CD4-positive, alpha-beta T cell (primary cell): ENCODE data around the gene ASXL1. TPM values are rescaled to one million over a fixed set of nuclear protein-coding genes. Genes with fewer than 3 reads are reported as not detected.

ENCODE experiments used
- ATAC-seq: fragments of 200-7000 bp; cut with Tn5 transposase; one replicate; pipeline ENCODE4 v1.10.0; 2022; ENCODE audit warnings: mild to moderate bottlenecking; ENCODE audit not compliant: poor library complexity
- CTCF ChIA-PET: fragments of 350-600 bp; sonication (Branson Sonifier 250); formaldehyde crosslinking; loops from one replicate; lab custom pipeline; 2021; ENCODE audit warnings: antibody characterized with exemption, inconsistent platforms; lab: Charles Lee
- POLR2A ChIA-PET: fragments of 350-600 bp; sonication (Branson Sonifier 250); formaldehyde crosslinking; loops from one replicate; lab custom pipeline; 2021; ENCODE audit warnings: antibody characterized with exemption, inconsistent platforms; lab: Charles Lee
- DNase-seq, 14 experiments: peaks; one replicate each; pipeline ENCODE4 v3.0.0-alpha.2; 2013 to 2020; ENCODE audit warnings: mixed read lengths in 2 of 14
- H3K27ac ChIP-seq, 2 donors: one replicate each; pipeline versions ENCODE4 v1.5.1 to v1.7.0; 2013; ENCODE audit warnings: low read length in 2 of 2, low read depth in 1 of 2, mild to moderate bottlenecking in 1 of 2
- H3K27me3 ChIP-seq, 2 experiments: 1 replicate in 1 of 2; 2 replicates in 1 of 2; pipeline versions ENCODE4 v1.6.1 to v1.7.0; 2013; ENCODE audit warnings: low read length in 2 of 2, control low read depth in 1 of 2, mild to moderate bottlenecking in 1 of 2, moderate library complexity in 1 of 2; ENCODE audit not compliant: insufficient read depth in 2 of 2, control insufficient read depth in 1 of 2
- H3K36me3 ChIP-seq: one replicate; pipeline ENCODE4 v1.6.1; 2013; ENCODE audit warnings: low read length, control low read depth; ENCODE audit not compliant: insufficient read depth
- H3K4me1 ChIP-seq: one replicate; pipeline ENCODE4 v1.6.1; 2013; ENCODE audit warnings: low read length, control low read depth; ENCODE audit not compliant: insufficient read depth
- H3K4me3 ChIP-seq: one replicate; pipeline ENCODE4 v1.5.1; 2013; ENCODE audit warnings: mild to moderate bottlenecking, low read length, moderate library complexity
- H3K9me3 ChIP-seq, 2 experiments: 1 replicate in 1 of 2; 2 replicates in 1 of 2; pipeline versions ENCODE4 v1.6.1 to v1.7.0; 2013; ENCODE audit warnings: low read length in 2 of 2, mild to moderate bottlenecking in 2 of 2, control low read depth in 1 of 2, moderate library complexity in 1 of 2; ENCODE audit not compliant: control insufficient read depth in 1 of 2, insufficient read depth in 1 of 2
- H3K27ac Mint-ChIP-seq: one replicate; pipeline ENCODE4 v1.8.0; 2020; ENCODE audit warnings: mixed read lengths
- H3K27me3 Mint-ChIP-seq: one replicate; pipeline ENCODE4 v1.8.0; 2021; ENCODE audit warnings: mixed read lengths
- H3K36me3 Mint-ChIP-seq: one replicate; pipeline ENCODE4 v1.8.0; 2021; ENCODE audit warnings: low read depth, mixed read lengths
- H3K4me1 Mint-ChIP-seq: one replicate; pipeline ENCODE4 v1.8.0; 2021; ENCODE audit warnings: low read depth, mixed read lengths
- H3K4me3 Mint-ChIP-seq: one replicate; pipeline ENCODE4 v1.8.0; 2020; ENCODE audit warnings: mild to moderate bottlenecking, mixed read lengths
- H3K9me3 Mint-ChIP-seq: one replicate; pipeline ENCODE4 v1.8.0; 2020; ENCODE audit warnings: mixed read lengths
- CTCF ChIP-seq: fragments of 200-600 bp; IDR thresholded peaks from one replicate; pipeline ENCODE4 v1.8.0; 2022; ENCODE audit warnings: antibody characterized with exemption, mild to moderate bottlenecking
- intact Hi-C, 2 experiments: fragments of 100-400 bp; cut with DNase I in 1 of 2; cut with micrococcal nuclease in 1 of 2; formaldehyde crosslinking; loops; one replicate each; pipeline versions ENCODE4 v1.15.1 to v1.9.0; 2023 to 2025; cut with DNase I, micrococcal nuclease
- total RNA-seq, 174 experiments: library from RNA in 2 of 174; stranded (reverse) in 2 of 174; gene quantifications; one replicate each; pipeline ENCODE4 v1.2.3 and lab custom pipeline; 2021 to 2026

The ASXL1 gene
- total RNA-seq, 2 experiments from 2014 or later = 213 to 222 TPM

GRCh38 chr20:32466739-32467505 is 108.8 kb downstream of the ASXL1 start:
- Histone ChIP-seq H3K4me1 (peaks cover 16% of the 10 kb centered on the region), H3K27me3 (no peaks in the 10 kb centered on the region), H3K36me3 (peaks cover 32% of the 10 kb centered on the region), H3K4me3 (no peak overlapping the region), H3K9me3 (no peaks in the 10 kb centered on the region), H3K27ac (peak overlapping the region in 1 of 2 donors; percentile 53)
- POLR2A ChIA-PET = interaction anchor here (0.7 kb wide), 1 partner anchor 14 kb away, joined by 3 read pairs; no protein-coding TSS in a partner anchor
- Mint-ChIP-seq H3K4me1 (no peaks in the 10 kb centered on the region), H3K27ac (peak overlapping the region; percentile 24), H3K27me3 (no peaks in the 10 kb centered on the region), H3K9me3 (no peaks in the 10 kb centered on the region), H3K36me3 (peaks cover 31% of the 10 kb centered on the region), H3K4me3 (no peak overlapping the region)
- DNase-seq (no peak), ATAC-seq (no peak)
- no peak for TF ChIP-seq CTCF
- CTCF ChIA-PET = no interaction called here
- intact Hi-C loops = no loop called here

GRCh38 chr20:32467506-32468312 is 109.6 kb downstream of the ASXL1 start:
- POLR2A ChIA-PET = interaction anchor here (0.7 kb wide), 1 partner anchor 13 kb away, joined by 3 read pairs; no protein-coding TSS in a partner anchor

GRCh38 chr20:32468313-32468640 is 110.1 kb downstream of the ASXL1 start:
- Mint-ChIP-seq H3K4me1 (no peaks in the 10 kb centered on the region), H3K27ac (no peak overlapping the region), H3K36me3 (peaks cover 22% of the 10 kb centered on the region), H3K4me3 (no peak overlapping the region), H3K9me3 (no peaks in the 10 kb centered on the region), H3K27me3 (no peaks in the 10 kb centered on the region)
- intact Hi-C loops = no loop called here
- no peak for TF ChIP-seq CTCF
- POLR2A ChIA-PET = no interaction called here
- Histone ChIP-seq H3K36me3 (peaks cover 35% of the 10 kb centered on the region), H3K9me3 (no peaks in the 10 kb centered on the region), H3K27me3 (no peaks in the 10 kb centered on the region), H3K4me3 (no peak overlapping the region), H3K27ac (peak overlapping the region in 1 of 2 donors; percentile 53), H3K4me1 (peaks cover 16% of the 10 kb centered on the region)
- DNase-seq = no peak
- ATAC-seq = no peak
- CTCF ChIA-PET = no interaction called here

More at GRCh38 chr20:32467506-32468312, 109.6 kb downstream of the ASXL1 start:
- no peak for TF ChIP-seq CTCF
- Histone ChIP-seq H3K27me3 (no peaks in the 10 kb centered on the region), H3K4me3 (no peak overlapping the region), H3K4me1 (peaks cover 16% of the 10 kb centered on the region), H3K36me3 (peaks cover 35% of the 10 kb centered on the region), H3K9me3 (no peaks in the 10 kb centered on the region), H3K27ac (peak overlapping the region in 1 of 2 donors; percentile 53)
- Mint-ChIP-seq H3K4me3 (no peak overlapping the region), H3K27me3 (no peaks in the 10 kb centered on the region), H3K9me3 (no peaks in the 10 kb centered on the region), H3K27ac (no peak overlapping the region), H3K4me1 (no peaks in the 10 kb centered on the region), H3K36me3 (peaks cover 26% of the 10 kb centered on the region)
- DNase-seq (no peak), ATAC-seq (no peak)
- intact Hi-C loops = no loop called here
- CTCF ChIA-PET = no interaction called here
